ENCODE results near the gene SHANK2. TPM values are rescaled to one million over a fixed set of nuclear protein-coding genes. Genes with fewer than 3 reads are reported as not detected.

SHANK2 gene
- total RNA-seq, 1 donor from 2014 or later, result 8.1 TPM

- no peak overlapping the region for H3K4me2 ChIP-seq
- peaks cover 13% of the 10 kb centered on the region for H3K9me3 ChIP-seq (ENCODE audit: low read depth)
- Mint-ChIP-seq H3K27ac (no peak overlapping the region), H3K9me3 (peaks cover 9% of the 10 kb centered on the region), H3K36me3 (no peaks in the 10 kb centered on the region), H3K27me3 (ENCODE audit: insufficient read depth, low read depth) (peaks cover 2% of the 10 kb centered on the region), H3K4me1 (no peaks in the 10 kb centered on the region), H3K4me3 (no peak overlapping the region)
- H3F3A ChIP-seq (ENCODE audit: low read depth), result no peaks in the 10 kb centered on the region
- no peaks in the 10 kb centered on the region for H3K36me3 ChIP-seq
- H3K4me1 ChIP-seq, result no peaks in the 10 kb centered on the region
- H3K27ac ChIP-seq, result no peak overlapping the region
- H3K79me2 ChIP-seq (ENCODE audit: low read depth), result no peaks in the 10 kb centered on the region
- H3K4me3 ChIP-seq, result no peak overlapping the region
- no peaks in the 10 kb centered on the region for H3K27me3 ChIP-seq
- DNase-seq (ENCODE audit: low spot score), result no peak
- no peak for TF ChIP-seq CTCF (IDR thresholded peaks at IDR 0.05)
- TF ChIP-seq EZH2phosphoT487 (IDR thresholded peaks at IDR 0.05), result no peak
- TF ChIP-seq EZH2 (IDR thresholded peaks at IDR 0.05), result no peak
- no peak overlapping the region for H3K9ac ChIP-seq
- H2AFZ ChIP-seq (replicated peaks), result no peak overlapping the region
- H4K20me1 ChIP-seq (ENCODE audit: low read depth), result no peaks in the 10 kb centered on the region
These were observed 42.6 kb upstream of the SHANK2 start for GRCh38 chr11:71294846-71295600.

- no peaks in the 10 kb centered on the region for H3K36me3 Mint-ChIP-seq
- H3K27ac Mint-ChIP-seq, result no peak overlapping the region
- Histone ChIP-seq H3K79me2 (ENCODE audit: low read depth) (no peaks in the 10 kb centered on the region), H4K20me1 (ENCODE audit: low read depth) (no peaks in the 10 kb centered on the region), H3K27ac (no peak overlapping the region), H3K4me3 (no peak overlapping the region), H3F3A (ENCODE audit: low read depth) (no peaks in the 10 kb centered on the region), H3K27me3 (no peaks in the 10 kb centered on the region), H2AFZ (replicated peaks) (no peak overlapping the region), H3K4me2 (no peak overlapping the region), H3K9ac (no peak overlapping the region), H3K9me3 (ENCODE audit: low read depth) (peaks cover 13% of the 10 kb centered on the region), H3K36me3 (no peaks in the 10 kb centered on the region), H3K4me1 (no peaks in the 10 kb centered on the region)
- TF ChIP-seq EZH2phosphoT487 (IDR thresholded peaks at IDR 0.05) (no peak), CTCF (IDR thresholded peaks at IDR 0.05) (no peak), EZH2 (IDR thresholded peaks at IDR 0.05) (no peak)
- H3K4me3 Mint-ChIP-seq, result no peak overlapping the region
- H3K4me1 Mint-ChIP-seq, result no peaks in the 10 kb centered on the region
- DNase-seq (ENCODE audit: low spot score), result no peak
- H3K9me3 Mint-ChIP-seq, result peaks cover 16% of the 10 kb centered on the region
- peaks cover 3% of the 10 kb centered on the region for H3K27me3 Mint-ChIP-seq (ENCODE audit: insufficient read depth, low read depth)
These were observed 41.8 kb upstream of the SHANK2 start for GRCh38 chr11:71293961-71294782.

GRCh38 chr11:71286701-71287643, 34.6 kb upstream of the SHANK2 start:
- DNase-seq (ENCODE audit: low spot score), result no peak
- no peak overlapping the region for H3K27ac Mint-ChIP-seq
- no peaks in the 10 kb centered on the region for H3K36me3 Mint-ChIP-seq
- Histone ChIP-seq H3K4me3 (no peak overlapping the region), H3K4me2 (no peak overlapping the region), H3K79me2 (ENCODE audit: low read depth) (no peaks in the 10 kb centered on the region), H3K27me3 (no peaks in the 10 kb centered on the region), H3F3A (ENCODE audit: low read depth) (no peaks in the 10 kb centered on the region), H3K27ac (no peak overlapping the region), H2AFZ (replicated peaks) (no peak overlapping the region), H3K9ac (no peak overlapping the region), H3K9me3 (ENCODE audit: low read depth) (peaks cover 13% of the 10 kb centered on the region), H3K4me1 (peaks cover 7% of the 10 kb centered on the region), H4K20me1 (ENCODE audit: low read depth) (no peaks in the 10 kb centered on the region), H3K36me3 (no peaks in the 10 kb centered on the region)
- H3K9me3 Mint-ChIP-seq, result peaks cover 24% of the 10 kb centered on the region
- peaks cover 11% of the 10 kb centered on the region for H3K27me3 Mint-ChIP-seq (ENCODE audit: insufficient read depth, low read depth)
- TF ChIP-seq EZH2phosphoT487 (IDR thresholded peaks at IDR 0.05) (no peak), CTCF (IDR thresholded peaks at IDR 0.05) (no peak), EZH2 (IDR thresholded peaks at IDR 0.05) (no peak)
- no peaks in the 10 kb centered on the region for H3K4me1 Mint-ChIP-seq
- H3K4me3 Mint-ChIP-seq, result no peak overlapping the region
